ENCODE data around the gene RASL10A.

Gene RASL10A

GRCh38 chr22:29301716-29302401, 13.6 kb downstream of the RASL10A start:
- no peak for DNase-seq

- DNase-seq = no peak
Observed at GRCh38 chr22:29300807-29301601, 14.5 kb downstream of the RASL10A start.

GRCh38 chr22:29300467-29300806, 15.1 kb downstream of the RASL10A start:
- no peak for DNase-seq

GRCh38 chr22:29299136-29299900, 16.2 kb downstream of the RASL10A start:
- no peak for DNase-seq

GRCh38 chr22:29298641-29299040, 16.9 kb downstream of the RASL10A start:
- no peak for DNase-seq

GRCh38 chr22:29292379-29292778, 23.1 kb downstream of the RASL10A start:
- DNase-seq = no peak

GRCh38 chr22:29291215-29291614, 24.3 kb downstream of the RASL10A start:
- no peak for DNase-seq

- no peak for DNase-seq
Observed at GRCh38 chr22:29290061-29290460, 25.4 kb downstream of the RASL10A start.

GRCh38 chr22:29288837-29289236, 26.7 kb downstream of the RASL10A start:
- DNase-seq = no peak

GRCh38 chr22:29284196-29284595, 31.3 kb downstream of the RASL10A start:
- DNase-seq = no peak

GRCh38 chr22:29277927-29278326, 37.6 kb downstream of the RASL10A start:
- DNase-seq = no peak

- DNase-seq = no peak
Observed at GRCh38 chr22:29275819-29276565, 39.5 kb downstream of the RASL10A start.

GRCh38 chr22:29275167-29275566, 40.3 kb downstream of the RASL10A start:
- no peak for DNase-seq

GRCh38 chr22:29272624-29273023, 42.9 kb downstream of the RASL10A start:
- no peak for DNase-seq

GRCh38 chr22:29270475-29271271, 44.8 kb downstream of the RASL10A start:
- DNase-seq = no peak

- no peak for DNase-seq
Observed at GRCh38 chr22:29269731-29270474, 45.6 kb downstream of the RASL10A start.

GRCh38 chr22:29269230-29269604, 46.3 kb downstream of the RASL10A start:
- DNase-seq = no peak

- DNase-seq = peak; percentile 61
Observed at GRCh38 chr22:29268511-29269229, 46.8 kb downstream of the RASL10A start.

GRCh38 chr22:29267858-29268510, 47.5 kb downstream of the RASL10A start, which contains the start of the genes EWSR1 and RHBDD3:
TSS of gene EWSR1 (plus strand) at chr22:29268268. CDS start at chr22:29268337, 69 bp downstream.
TSS of gene RHBDD3 (minus strand) at chr22:29267981. CDS start at chr22:29265626, 2,355 bp downstream.
- DNase-seq = peak; percentile 99

- no peak for DNase-seq
Observed at GRCh38 chr22:29267462-29267857, 48.0 kb downstream of the RASL10A start.
